Keratinocyte (primary cell): Measurements from ENCODE around the gene FAM53A. TPM values are rescaled to one million over a fixed set of nuclear protein-coding genes. Genes with fewer than 3 reads are reported as not detected.

Source experiments
- DNase-seq: peaks from one replicate; pipeline ENCODE4 v3.0.0-alpha.2; 2011; ENCODE audit warnings: low read depth, missing footprints, low spot score
- FAIRE-seq: peaks from 2 replicates; lab custom pipeline; 2011; peaks lifted over from hg19 to GRCh38; lab: Jason Lieb, UNC
- H2AFZ ChIP-seq: 2 replicates; pipeline ENCODE4 v1.6.0; 2012; ENCODE audit warnings: low read length, control low read depth, inconsistent platforms; ENCODE audit not compliant: control insufficient read depth
- H3K27ac ChIP-seq: 2 replicates; pipeline ENCODE4 v1.5.1; 2011; ENCODE audit warnings: low read length; ENCODE audit not compliant: control insufficient read depth, insufficient read depth
- H3K27me3 ChIP-seq: 3 replicates; pipeline ENCODE4 v1.6.0; 2011; ENCODE audit warnings: low read length; ENCODE audit not compliant: control insufficient read depth, insufficient read depth; ENCODE audit errors: extremely low read depth
- H3K36me3 ChIP-seq, 2 experiments: 2 replicates in 1 of 2; 3 replicates in 1 of 2; pipeline ENCODE4 v1.5.1; 2011; ENCODE audit warnings: low read length in 2 of 2, mild to moderate bottlenecking in 1 of 2; ENCODE audit not compliant: control insufficient read depth in 2 of 2, insufficient read depth in 2 of 2; ENCODE audit errors: extremely low read depth in 1 of 2
- H3K4me1 ChIP-seq: 3 replicates; pipeline ENCODE4 v1.5.1; 2011; ENCODE audit warnings: low read length; ENCODE audit not compliant: control insufficient read depth, insufficient read depth; ENCODE audit errors: extremely low read depth
- H3K4me2 ChIP-seq: 3 replicates; pipeline ENCODE4 v1.6.0; 2011; ENCODE audit warnings: low read depth, low read length; ENCODE audit not compliant: control insufficient read depth, insufficient read depth; ENCODE audit errors: extremely low read depth
- H3K4me3 ChIP-seq, 3 experiments: fragments of 200-600 bp in 1 of 3; sonication (generic) in 1 of 3; 2 replicates in 2 of 3; 3 replicates in 1 of 3; pipeline ENCODE4 v1.5.1; 2011 to 2016; ENCODE audit warnings: low read length in 3 of 3, mild to moderate bottlenecking in 3 of 3, control low read depth in 2 of 3, inconsistent platforms in 1 of 3, low read depth in 1 of 3, mixed read lengths in 1 of 3, mixed run types in 1 of 3, moderate library complexity in 1 of 3; ENCODE audit not compliant: control insufficient read depth in 2 of 3, insufficient read depth in 2 of 3; ENCODE audit errors: extremely low read depth in 1 of 3
- H3K79me2 ChIP-seq: 2 replicates; pipeline ENCODE4 v1.6.0; 2012; ENCODE audit warnings: low read length; ENCODE audit not compliant: control insufficient read depth, insufficient read depth
- H3K9ac ChIP-seq: 3 replicates; pipeline ENCODE4 v1.6.0; 2011; ENCODE audit warnings: low read length; ENCODE audit not compliant: control insufficient read depth, insufficient read depth; ENCODE audit errors: extremely low read depth
- H3K9me1 ChIP-seq: 3 replicates; pipeline ENCODE4 v1.6.0; 2011; ENCODE audit warnings: low read length; ENCODE audit not compliant: control insufficient read depth, insufficient read depth; ENCODE audit errors: extremely low read depth
- H3K9me3 ChIP-seq: 2 replicates; pipeline ENCODE4 v1.5.1; 2012; ENCODE audit warnings: low read depth, low read length; ENCODE audit not compliant: control insufficient read depth
- H4K20me1 ChIP-seq: 3 replicates; pipeline ENCODE4 v1.6.0; 2011; ENCODE audit warnings: low read length; ENCODE audit not compliant: control insufficient read depth, insufficient read depth; ENCODE audit errors: extremely low read depth
- EZH2 ChIP-seq: IDR thresholded peaks from one replicate; pipeline ENCODE4 v1.6.1; 2012; ENCODE audit warnings: inconsistent platforms, mild to moderate bottlenecking, low read length, moderate library complexity
- dilution Hi-C: fragments of 300-500 bp; cut with MboI; formaldehyde crosslinking; loops from one replicate; pipeline ENCODE4 v1.7.0; 2020; ENCODE audit warnings: low sequenced_read_pairs; ENCODE audit not compliant: extremely low pct_ligation_motif_present
- polyA plus RNA-seq, 5 experiments: library from polyadenylated mRNA; depleted of rRNA in 3 of 5; stranded (reverse) in 3 of 5; stranded (forward) in 1 of 5; unstranded in 1 of 5; fragments of >200 nt; gene quantifications; 1 replicate in 1 of 5; 2 replicates in 3 of 5; 3 replicates in 1 of 5; pipeline versions ENCODE4 v1.2.1 to v1.2.3, GENCODE V29; 2011 to 2012; ENCODE audit warnings: missing spikeins in 2 of 5, low read depth in 1 of 5, low replicate concordance in 1 of 5
- TF ChIP-seq, protein P1 (sequence below), 3 experiments: IDR thresholded peaks in 1 of 3; conservative IDR thresholded peaks in 1 of 3; optimal IDR thresholded peaks in 1 of 3; 2 replicates in 2 of 3; 3 replicates in 1 of 3; pipeline versions ENCODE3 to v1.5.1; 2011; ENCODE audit warnings: low read length in 3 of 3, mild to moderate bottlenecking in 3 of 3, moderate library complexity in 2 of 3, control low read depth in 1 of 3, inconsistent platforms in 1 of 3; ENCODE audit not compliant: insufficient read depth in 2 of 3; ENCODE audit errors: extremely low read depth in 1 of 3

FAM53A gene
- polyA plus RNA-seq, 1 donor (not counting 4 experiments of a cell fraction or from before 2014, with no cell fraction given) = 0.50 TPM

DNA sequence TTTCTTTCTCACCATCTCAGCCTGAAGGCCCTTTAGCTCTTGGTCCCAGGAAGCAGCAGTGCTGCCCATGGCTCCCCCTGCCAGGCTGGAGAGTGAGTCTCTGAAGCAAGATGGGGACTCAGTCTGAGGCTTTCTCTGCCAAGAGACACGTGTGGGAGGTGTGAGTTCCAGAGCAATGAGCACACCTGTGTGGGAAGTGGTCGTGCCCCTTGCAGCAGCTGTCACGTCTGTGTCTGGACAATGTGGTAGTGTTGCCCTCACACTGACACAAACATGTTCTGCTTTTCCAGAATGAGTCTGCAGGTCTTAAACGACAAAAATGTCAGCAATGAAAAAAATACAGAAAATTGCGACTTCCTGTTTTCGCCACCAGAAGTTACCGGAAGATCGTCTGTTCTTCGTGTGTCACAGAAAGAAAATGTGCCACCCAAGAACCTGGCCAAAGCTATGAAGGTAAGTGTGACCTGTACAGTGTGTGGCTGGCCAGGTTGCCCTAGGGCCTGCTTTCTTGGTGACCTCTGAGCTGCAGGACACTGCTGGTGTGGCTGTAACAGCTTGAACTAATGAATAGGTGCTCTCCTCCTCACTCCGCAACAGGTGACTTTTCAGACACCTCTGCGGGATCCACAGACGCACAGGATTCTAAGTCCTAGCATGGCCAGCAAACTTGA lies 39.2 kb upstream of the FAM53A start:
- Histone ChIP-seq H3K9me3 (no peaks in the 10 kb centered on the region), H3K9ac (peak overlapping the region; percentile 22), H3K4me1 (peaks cover 43% of the 10 kb centered on the region), H3K27ac (peak overlapping the region; percentile 4), H3K4me3 (peak overlapping the region in 1 of 3 experiments; percentile 81), H4K20me1 (peaks cover 8% of the 10 kb centered on the region), H2AFZ (no peak overlapping the region), H3K36me3 (peaks cover 1 to 31% of the 10 kb centered on the region in 2 experiments), H3K79me2 (peaks cover 60% of the 10 kb centered on the region), H3K27me3 (no peaks in the 10 kb centered on the region), H3K9me1 (peaks cover 4% of the 10 kb centered on the region), H3K4me2 (peak overlapping the region; percentile 66)
- dilution Hi-C loops = no loop called here
- FAIRE-seq (no peak), DNase-seq (no peak)
- TF ChIP-seq, protein P1, sequence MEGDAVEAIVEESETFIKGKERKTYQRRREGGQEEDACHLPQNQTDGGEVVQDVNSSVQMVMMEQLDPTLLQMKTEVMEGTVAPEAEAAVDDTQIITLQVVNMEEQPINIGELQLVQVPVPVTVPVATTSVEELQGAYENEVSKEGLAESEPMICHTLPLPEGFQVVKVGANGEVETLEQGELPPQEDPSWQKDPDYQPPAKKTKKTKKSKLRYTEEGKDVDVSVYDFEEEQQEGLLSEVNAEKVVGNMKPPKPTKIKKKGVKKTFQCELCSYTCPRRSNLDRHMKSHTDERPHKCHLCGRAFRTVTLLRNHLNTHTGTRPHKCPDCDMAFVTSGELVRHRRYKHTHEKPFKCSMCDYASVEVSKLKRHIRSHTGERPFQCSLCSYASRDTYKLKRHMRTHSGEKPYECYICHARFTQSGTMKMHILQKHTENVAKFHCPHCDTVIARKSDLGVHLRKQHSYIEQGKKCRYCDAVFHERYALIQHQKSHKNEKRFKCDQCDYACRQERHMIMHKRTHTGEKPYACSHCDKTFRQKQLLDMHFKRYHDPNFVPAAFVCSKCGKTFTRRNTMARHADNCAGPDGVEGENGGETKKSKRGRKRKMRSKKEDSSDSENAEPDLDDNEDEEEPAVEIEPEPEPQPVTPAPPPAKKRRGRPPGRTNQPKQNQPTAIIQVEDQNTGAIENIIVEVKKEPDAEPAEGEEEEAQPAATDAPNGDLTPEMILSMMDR (optimal IDR thresholded peaks at IDR 0.05 in 1 of 3, IDR thresholded peaks at IDR 0.05 in 1 of 3, conservative IDR thresholded peaks at IDR 0.05 in 1 of 3; ENCODE audit: extremely low read depth in 1 of 3, insufficient read depth in 2 of 3, low read length in 3 of 3) = no peak
- TF ChIP-seq EZH2 = no peak

DNA sequence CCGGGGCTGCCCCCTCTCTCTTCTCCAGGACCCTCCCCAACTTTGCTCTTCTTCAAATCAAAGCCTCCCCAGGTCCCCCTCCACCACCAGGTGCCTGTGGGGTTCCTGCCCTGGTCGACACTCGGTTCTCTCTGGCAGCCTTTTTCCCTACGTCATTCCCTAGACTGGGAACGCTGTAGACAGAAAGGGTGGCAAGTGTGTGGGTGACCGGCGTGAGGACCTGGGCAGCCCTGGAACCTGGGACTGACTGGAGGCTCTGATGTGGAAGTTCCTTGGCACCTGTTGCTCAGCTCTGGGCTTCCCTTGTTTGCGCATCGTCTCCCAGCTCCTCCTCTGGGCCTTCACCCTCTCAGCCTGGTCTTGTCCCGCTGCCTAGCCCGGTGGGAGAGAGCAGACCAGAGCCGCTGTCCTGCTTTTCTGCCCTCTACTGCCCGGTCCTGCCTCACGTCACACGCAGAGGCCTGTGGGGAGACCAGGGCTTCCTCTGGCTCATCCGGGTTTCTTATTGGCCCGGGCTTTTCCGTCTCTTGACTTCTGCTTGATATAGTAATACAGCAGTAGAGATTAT lies 38.5 kb upstream of the FAM53A start:
- Histone ChIP-seq H4K20me1 (peaks cover 8% of the 10 kb centered on the region), H3K4me2 (peak overlapping the region; percentile 66), H3K4me3 (peak overlapping the region; percentile 78 to 81 (median 79)), H3K9ac (peak overlapping the region; percentile 76), H3K4me1 (peaks cover 37% of the 10 kb centered on the region), H2AFZ (no peak overlapping the region), H3K79me2 (peaks cover 64% of the 10 kb centered on the region), H3K9me1 (peaks cover 4% of the 10 kb centered on the region), H3K9me3 (no peaks in the 10 kb centered on the region), H3K36me3 (peaks cover 5 to 35% of the 10 kb centered on the region in 2 experiments), H3K27ac (peak overlapping the region; percentile 4), H3K27me3 (no peaks in the 10 kb centered on the region)
- dilution Hi-C loops = no loop called here
- no peak for TF ChIP-seq EZH2
- TF ChIP-seq, protein P1 (optimal IDR thresholded peaks at IDR 0.05 in 1 of 3, IDR thresholded peaks at IDR 0.05 in 1 of 3, conservative IDR thresholded peaks at IDR 0.05 in 1 of 3; ENCODE audit: extremely low read depth in 1 of 3, insufficient read depth in 2 of 3, low read length in 3 of 3) = no peak
- DNase-seq (no peak), FAIRE-seq (no peak)
